H9 (cell line): ENCODE measurements around the gene HMOX2. TPM values are rescaled to one million over a fixed set of nuclear protein-coding genes. Genes with fewer than 3 reads are reported as not detected.

Experiments
- DNase-seq: peaks from one replicate; pipeline ENCODE4 v3.0.0-alpha.2; 2017
- H2AFZ ChIP-seq: one replicate; pipeline ENCODE4 v1.6.1; 2013; ENCODE audit warnings: mild to moderate bottlenecking, low read length, control low read depth, moderate library complexity
- H2AK5ac ChIP-seq: 2 replicates; pipeline ENCODE4 v1.6.1; 2013; ENCODE audit warnings: low read length, control low read depth, mixed read lengths; ENCODE audit not compliant: insufficient read length
- H2BK120ac ChIP-seq: one replicate; pipeline ENCODE4 v1.6.1; 2013; ENCODE audit warnings: low read depth, mild to moderate bottlenecking, low read length, control low read depth, inconsistent platforms; ENCODE audit not compliant: poor library complexity, severe bottlenecking
- H2BK12ac ChIP-seq: 2 replicates; pipeline ENCODE4 v1.6.1; 2013; ENCODE audit warnings: low read length, control low read depth, mixed read lengths, low read depth; ENCODE audit not compliant: insufficient read length
- H2BK15ac ChIP-seq: 2 replicates; pipeline ENCODE4 v1.6.1; 2013; ENCODE audit warnings: low read depth, low read length, control low read depth
- H2BK20ac ChIP-seq: one replicate; pipeline ENCODE4 v1.6.1; 2013; ENCODE audit warnings: low read depth, mild to moderate bottlenecking, low read length, control low read depth, inconsistent platforms; ENCODE audit not compliant: poor library complexity, severe bottlenecking
- H2BK5ac ChIP-seq: 2 replicates; pipeline ENCODE4 v1.6.1; 2013; ENCODE audit warnings: low read length, control low read depth, mixed read lengths; ENCODE audit not compliant: insufficient read length
- H3K14ac ChIP-seq: 2 replicates; pipeline ENCODE4 v1.6.1; 2013; ENCODE audit warnings: low read length, control low read depth; ENCODE audit not compliant: insufficient read depth
- H3K18ac ChIP-seq: 2 replicates; pipeline ENCODE4 v1.6.1; 2013; ENCODE audit warnings: low read depth, mild to moderate bottlenecking, mixed read lengths, low read length, control low read depth; ENCODE audit not compliant: insufficient read length
- H3K23ac ChIP-seq: 2 replicates; pipeline ENCODE4 v1.6.1; 2013; ENCODE audit warnings: low read length, control low read depth, mixed read lengths, low read depth; ENCODE audit not compliant: insufficient read length
- H3K23me2 ChIP-seq: 2 replicates; pipeline ENCODE4 v1.6.1; 2013; ENCODE audit warnings: low read depth, mild to moderate bottlenecking, mixed read lengths, low read length, control low read depth; ENCODE audit not compliant: insufficient read length, poor library complexity, severe bottlenecking
- H3K27ac ChIP-seq: 2 replicates; pipeline ENCODE4 v1.5.1; 2013; ENCODE audit warnings: low read length, control low read depth, mixed read lengths, low read depth; ENCODE audit not compliant: insufficient read length
- H3K27me3 ChIP-seq: 2 replicates; pipeline ENCODE4 v1.6.1; 2013; ENCODE audit warnings: low read length, control low read depth, inconsistent platforms; ENCODE audit not compliant: insufficient read depth
- H3K4ac ChIP-seq: 2 replicates; pipeline ENCODE4 v1.6.1; 2013; ENCODE audit warnings: low read depth, mild to moderate bottlenecking, control low read depth, inconsistent platforms, low read length, moderate library complexity
- H3K4me1 ChIP-seq: 2 replicates; pipeline ENCODE4 v1.6.1; 2013; ENCODE audit warnings: low read length, control low read depth, inconsistent platforms; ENCODE audit not compliant: insufficient read depth
- H3K4me2 ChIP-seq: 2 replicates; pipeline ENCODE4 v1.6.1; 2013; ENCODE audit warnings: low read length, control low read depth, mixed read lengths; ENCODE audit not compliant: insufficient read length, insufficient read depth
- H3K56ac ChIP-seq: 2 replicates; pipeline ENCODE4 v1.6.1; 2013; ENCODE audit warnings: low read depth, mild to moderate bottlenecking, mixed read lengths, low read length, control low read depth; ENCODE audit not compliant: insufficient read length
- H3K79me1 ChIP-seq: 2 replicates; pipeline ENCODE4 v1.6.1; 2013; ENCODE audit warnings: low read depth, mild to moderate bottlenecking, moderate library complexity, low read length, control low read depth, inconsistent platforms; ENCODE audit not compliant: insufficient read depth, poor library complexity, severe bottlenecking
- H3K79me2 ChIP-seq: 2 replicates; pipeline ENCODE4 v1.6.1; 2013; ENCODE audit warnings: low read length, control low read depth, inconsistent platforms; ENCODE audit not compliant: insufficient read depth
- H3K9ac ChIP-seq: 2 replicates; pipeline ENCODE4 v1.6.1; 2013; ENCODE audit warnings: low read length, control low read depth, mixed read lengths; ENCODE audit not compliant: insufficient read length; ENCODE audit errors: extremely low read depth
- H3K9me3 ChIP-seq: one replicate; pipeline ENCODE4 v1.6.1; 2013; ENCODE audit warnings: low read depth, low read length, inconsistent platforms; ENCODE audit not compliant: control insufficient read depth
- H3T11ph ChIP-seq: one replicate; pipeline ENCODE4 v1.6.1; 2013; ENCODE audit warnings: mild to moderate bottlenecking, low read length, control low read depth, inconsistent platforms
- H4K20me1 ChIP-seq: one replicate; pipeline ENCODE4 v1.6.1; 2013; ENCODE audit not compliant: control insufficient read depth, insufficient read length, insufficient read depth
- H4K5ac ChIP-seq: 2 replicates; pipeline ENCODE4 v1.6.1; 2013; ENCODE audit warnings: low read depth, mild to moderate bottlenecking, mixed read lengths, low read length, control low read depth; ENCODE audit not compliant: insufficient read length
- H4K8ac ChIP-seq: replicated peaks from 2 replicates; pipeline ENCODE4 v1.6.1; 2013; ENCODE audit warnings: low read length, control low read depth, mixed read lengths, low read depth; ENCODE audit not compliant: insufficient read length
- H4K91ac ChIP-seq: 2 replicates; pipeline ENCODE4 v1.6.1; 2013; ENCODE audit warnings: low read depth, mild to moderate bottlenecking, moderate library complexity, mixed read lengths, low read length, control low read depth; ENCODE audit not compliant: insufficient read length
- H3K27ac Mint-ChIP-seq, 3 experiments: 2 replicates in 2 of 3; 3 replicates in 1 of 3; pipeline ENCODE4 v1.8.0; 2020 to 2021; ENCODE audit warnings: mixed read lengths in 3 of 3, mild to moderate bottlenecking in 1 of 3, moderate library complexity in 1 of 3
- H3K27me3 Mint-ChIP-seq: 2 replicates; pipeline ENCODE4 v1.8.0; 2021; ENCODE audit warnings: low read depth, mild to moderate bottlenecking, moderate library complexity, mixed read lengths
- H3K36me3 Mint-ChIP-seq, 3 experiments: 2 replicates in 2 of 3; 3 replicates in 1 of 3; pipeline ENCODE4 v1.8.0; 2020 to 2021; ENCODE audit warnings: low read depth in 3 of 3, mixed read lengths in 3 of 3; ENCODE audit not compliant: insufficient read depth in 1 of 3
- H3K4me1 Mint-ChIP-seq, 2 experiments: 2 replicates each; pipeline ENCODE4 v1.8.0; 2020; ENCODE audit warnings: mixed read lengths in 2 of 2
- H3K4me3 Mint-ChIP-seq, 2 experiments: 2 replicates in 1 of 2; 3 replicates in 1 of 2; pipeline ENCODE4 v1.8.0; 2020 to 2021; ENCODE audit warnings: mild to moderate bottlenecking in 2 of 2, mixed read lengths in 2 of 2, moderate library complexity in 1 of 2
- H3K9me3 Mint-ChIP-seq, 2 experiments: 2 replicates in 1 of 2; 3 replicates in 1 of 2; pipeline ENCODE4 v1.8.0; 2020; ENCODE audit warnings: mild to moderate bottlenecking in 2 of 2, mixed read lengths in 2 of 2, moderate library complexity in 1 of 2
- WGBS: extraction: QIAGEN DNeasy Blood & Tissue Kit; methylation state at CpG from one replicate; pipeline ENCODE4 v1.1.7; 2013; ENCODE audit warnings: missing lambda C conversion rate, low lambda C conversion rate, mixed read lengths; ENCODE audit not compliant: insufficient read length; ENCODE audit errors: extremely low coverage; 5-methylcytosine and 5-hydroxymethylcytosine counted together
- total RNA-seq: library from RNA; stranded (reverse); gene quantifications from 2 replicates; pipeline ENCODE4 v1.2.1, GENCODE V29; 2021
- TF ChIP-seq, protein P1 (sequence below): fragments of 200-600 bp; sonication (generic); conservative IDR thresholded peaks from 3 replicates; pipeline ENCODE4 v1.8.0; 2021; ENCODE audit warnings: antibody characterized with exemption, mild to moderate bottlenecking

HMOX2 gene
- total RNA-seq, 1 experiment from 2014 or later, result 44.4 TPM

DNA sequence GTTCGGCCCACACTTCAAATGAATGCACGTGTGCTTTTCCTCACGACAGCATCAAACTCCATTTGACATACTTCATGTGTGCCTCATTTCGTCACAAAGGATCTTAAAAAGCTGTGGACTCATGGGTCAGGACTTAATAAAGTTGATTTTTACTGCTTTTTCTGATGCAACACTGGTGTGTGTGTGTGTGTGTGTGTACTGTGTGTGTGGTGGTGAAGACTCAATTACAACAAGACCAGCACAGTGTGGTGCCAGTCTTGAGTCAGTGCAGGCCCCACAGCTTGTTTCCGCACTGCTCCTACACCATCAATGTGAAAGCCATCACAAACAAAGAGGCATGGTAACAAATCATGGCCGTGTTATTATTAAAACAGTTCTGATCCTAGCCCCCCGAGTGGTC is 44.7 kb downstream of the HMOX2 start:
- Mint-ChIP-seq H3K4me3 (no peak overlapping the region), H3K27me3 (peaks cover 2% of the 10 kb centered on the region; the same call in 1 of the 2 replicates), H3K4me1 (peaks cover 38 to 57% of the 10 kb centered on the region in 2 experiments), H3K27ac (peak overlapping the region; percentile 53 to 68 (median 61); a peak in 3 of 7 replicates), H3K9me3 (no peaks in the 10 kb centered on the region), H3K36me3 (peaks cover 0 to 4% (median 0%) of the 10 kb centered on the region in 3 experiments; a peak in 3 of 7 replicates)
- H4K5ac ChIP-seq, result no peak overlapping the region
- no peak overlapping the region for H2BK20ac ChIP-seq
- H2BK120ac ChIP-seq, result no peak overlapping the region
- no peak overlapping the region for H4K8ac ChIP-seq
- 0 out of 2 replicates have a peak, but pooled peaks cover 3% of the 10 kb centered on the region for H3K4me1 ChIP-seq
- H4K20me1 ChIP-seq, result no peaks in the 10 kb centered on the region
- WGBS, result no CpG with 5 or more reads among the region's 7 CpGs
- no peak overlapping the region for H3T11ph ChIP-seq
- H3K4me2 ChIP-seq, result no peak overlapping the region
- 0 out of 2 replicates have a peak, but pooled peaks cover 2% of the 10 kb centered on the region for H3K79me2 ChIP-seq
- H3K9ac ChIP-seq, result no peak overlapping the region
- H2BK12ac ChIP-seq, result no peak overlapping the region
- H3K9me3 ChIP-seq, result no peaks in the 10 kb centered on the region
- H3K4ac ChIP-seq, result no peak overlapping the region
- H3K27ac ChIP-seq, result no peak overlapping the region
- no peak overlapping the region for H3K56ac ChIP-seq
- H3K23me2 ChIP-seq, result no peaks in the 10 kb centered on the region
- no peak overlapping the region for H3K18ac ChIP-seq
- DNase-seq, result no peak
- no peak overlapping the region for H2BK5ac ChIP-seq
- H3K27me3 ChIP-seq, result no peaks in the 10 kb centered on the region
- H2BK15ac ChIP-seq, result no peak overlapping the region
- H3K79me1 ChIP-seq, result no peaks in the 10 kb centered on the region
- H3K23ac ChIP-seq, result no peak overlapping the region
- TF ChIP-seq, protein P1, sequence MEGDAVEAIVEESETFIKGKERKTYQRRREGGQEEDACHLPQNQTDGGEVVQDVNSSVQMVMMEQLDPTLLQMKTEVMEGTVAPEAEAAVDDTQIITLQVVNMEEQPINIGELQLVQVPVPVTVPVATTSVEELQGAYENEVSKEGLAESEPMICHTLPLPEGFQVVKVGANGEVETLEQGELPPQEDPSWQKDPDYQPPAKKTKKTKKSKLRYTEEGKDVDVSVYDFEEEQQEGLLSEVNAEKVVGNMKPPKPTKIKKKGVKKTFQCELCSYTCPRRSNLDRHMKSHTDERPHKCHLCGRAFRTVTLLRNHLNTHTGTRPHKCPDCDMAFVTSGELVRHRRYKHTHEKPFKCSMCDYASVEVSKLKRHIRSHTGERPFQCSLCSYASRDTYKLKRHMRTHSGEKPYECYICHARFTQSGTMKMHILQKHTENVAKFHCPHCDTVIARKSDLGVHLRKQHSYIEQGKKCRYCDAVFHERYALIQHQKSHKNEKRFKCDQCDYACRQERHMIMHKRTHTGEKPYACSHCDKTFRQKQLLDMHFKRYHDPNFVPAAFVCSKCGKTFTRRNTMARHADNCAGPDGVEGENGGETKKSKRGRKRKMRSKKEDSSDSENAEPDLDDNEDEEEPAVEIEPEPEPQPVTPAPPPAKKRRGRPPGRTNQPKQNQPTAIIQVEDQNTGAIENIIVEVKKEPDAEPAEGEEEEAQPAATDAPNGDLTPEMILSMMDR, result no peak
- H2AK5ac ChIP-seq, result no peak overlapping the region
- no peak overlapping the region; the same call in 1 of the 2 replicates for H3K14ac ChIP-seq
- H2AFZ ChIP-seq, result no peak overlapping the region
- H4K91ac ChIP-seq, result no peak overlapping the region
